RWPE1 (cell line): ENCODE results near the gene ANKRD12.

ENCODE experiments used
- CTCF ChIA-PET: fragments of 350-600 bp; sonication (Branson Sonifier 250); formaldehyde crosslinking; extraction: SDS; loops from one replicate; lab custom pipeline; 2021; lab: Yijun Ruan, JAX
- POLR2A ChIA-PET: fragments of 400-600 bp; formaldehyde crosslinking; extraction: SDS; loops from one replicate; lab custom pipeline; 2020; ENCODE audit warnings: antibody characterized with exemption; ENCODE audit not compliant: low non-redundant PET; lab: Yijun Ruan, JAX
- DNase-seq: peaks from one replicate; pipeline ENCODE4 v3.0.0; 2012; ENCODE audit warnings: low spot score
- H3K27ac ChIP-seq: fragments of 450-650 bp; 2 replicates; pipeline ENCODE4 v1.5.1; 2017
- TF ChIP-seq, protein P1 (sequence below): fragments of 450-650 bp; conservative IDR thresholded peaks from 2 replicates; pipeline ENCODE4 v1.5.1; 2017; ENCODE audit warnings: low read depth, mild to moderate bottlenecking

ANKRD12 gene

DNA sequence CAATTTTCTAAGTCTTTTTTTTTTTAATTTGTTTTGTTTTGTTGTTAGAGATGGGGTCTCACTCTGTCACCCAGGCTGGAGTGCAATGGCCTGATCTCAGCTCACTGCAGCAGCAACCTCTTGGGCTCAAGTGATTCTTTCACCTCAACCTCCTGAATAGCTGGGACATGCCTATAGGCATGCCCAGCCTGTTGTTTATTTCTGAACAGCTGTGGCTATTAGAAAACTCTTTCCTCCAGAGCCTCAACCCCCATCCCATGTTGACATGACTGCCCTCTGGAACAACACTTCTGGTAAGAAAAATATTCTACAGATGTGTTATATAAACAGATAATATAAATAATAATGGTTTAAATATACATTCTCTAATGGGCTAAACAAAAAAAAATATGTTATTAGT lies 153.6 kb downstream of the ANKRD12 start:
- no peak for DNase-seq
- TF ChIP-seq, protein P1, sequence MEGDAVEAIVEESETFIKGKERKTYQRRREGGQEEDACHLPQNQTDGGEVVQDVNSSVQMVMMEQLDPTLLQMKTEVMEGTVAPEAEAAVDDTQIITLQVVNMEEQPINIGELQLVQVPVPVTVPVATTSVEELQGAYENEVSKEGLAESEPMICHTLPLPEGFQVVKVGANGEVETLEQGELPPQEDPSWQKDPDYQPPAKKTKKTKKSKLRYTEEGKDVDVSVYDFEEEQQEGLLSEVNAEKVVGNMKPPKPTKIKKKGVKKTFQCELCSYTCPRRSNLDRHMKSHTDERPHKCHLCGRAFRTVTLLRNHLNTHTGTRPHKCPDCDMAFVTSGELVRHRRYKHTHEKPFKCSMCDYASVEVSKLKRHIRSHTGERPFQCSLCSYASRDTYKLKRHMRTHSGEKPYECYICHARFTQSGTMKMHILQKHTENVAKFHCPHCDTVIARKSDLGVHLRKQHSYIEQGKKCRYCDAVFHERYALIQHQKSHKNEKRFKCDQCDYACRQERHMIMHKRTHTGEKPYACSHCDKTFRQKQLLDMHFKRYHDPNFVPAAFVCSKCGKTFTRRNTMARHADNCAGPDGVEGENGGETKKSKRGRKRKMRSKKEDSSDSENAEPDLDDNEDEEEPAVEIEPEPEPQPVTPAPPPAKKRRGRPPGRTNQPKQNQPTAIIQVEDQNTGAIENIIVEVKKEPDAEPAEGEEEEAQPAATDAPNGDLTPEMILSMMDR: no peak
- CTCF ChIA-PET: no interaction called here
- no peak overlapping the region for H3K27ac ChIP-seq
- POLR2A ChIA-PET: no interaction called here

DNA sequence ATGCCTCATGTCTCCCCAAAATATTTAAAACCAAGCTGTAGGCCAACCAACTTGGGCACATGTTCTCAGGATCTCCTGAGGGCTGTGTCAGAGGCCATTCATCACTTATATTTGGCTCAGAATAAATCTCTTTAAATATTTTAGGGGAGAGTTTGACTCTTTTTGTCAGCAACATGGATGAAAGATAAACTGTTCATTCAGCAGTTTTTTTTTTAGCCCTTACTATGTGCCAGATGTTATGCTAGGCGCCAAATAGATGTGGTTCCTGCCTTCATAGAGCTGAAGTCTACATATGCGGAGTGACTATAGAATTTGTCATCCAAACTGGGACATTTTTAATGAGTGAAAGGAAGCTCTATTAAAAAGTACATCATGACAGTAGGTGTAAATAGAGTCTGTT lies 155.5 kb downstream of the ANKRD12 start:
- TF ChIP-seq, protein P1: no peak
- ChIA-PET POLR2A (no interaction called here), CTCF (no interaction called here)
- H3K27ac ChIP-seq: no peak overlapping the region
- no peak for DNase-seq

DNA sequence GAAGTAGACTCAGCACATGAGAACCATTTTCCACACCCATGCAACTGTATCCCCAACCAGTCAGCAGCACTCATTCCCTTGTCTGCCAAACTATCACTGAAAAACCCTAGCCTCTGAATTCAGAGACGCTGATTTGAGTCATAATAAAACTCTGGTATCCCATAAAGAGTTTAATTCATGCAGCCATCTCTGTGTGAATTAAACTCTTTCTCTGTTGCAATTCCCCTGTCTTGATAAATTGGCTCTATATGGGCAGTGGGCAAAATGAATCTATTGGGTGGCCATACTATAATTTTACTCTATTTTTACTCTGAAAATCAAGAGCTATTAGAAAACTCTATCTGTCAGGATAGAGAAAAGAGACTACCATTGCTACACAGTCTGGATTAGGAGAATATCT lies 157.4 kb downstream of the ANKRD12 start:
- ChIA-PET CTCF (no interaction called here), POLR2A (no interaction called here)
- H3K27ac ChIP-seq: no peak overlapping the region
- TF ChIP-seq, protein P1: no peak
- no peak for DNase-seq

DNA sequence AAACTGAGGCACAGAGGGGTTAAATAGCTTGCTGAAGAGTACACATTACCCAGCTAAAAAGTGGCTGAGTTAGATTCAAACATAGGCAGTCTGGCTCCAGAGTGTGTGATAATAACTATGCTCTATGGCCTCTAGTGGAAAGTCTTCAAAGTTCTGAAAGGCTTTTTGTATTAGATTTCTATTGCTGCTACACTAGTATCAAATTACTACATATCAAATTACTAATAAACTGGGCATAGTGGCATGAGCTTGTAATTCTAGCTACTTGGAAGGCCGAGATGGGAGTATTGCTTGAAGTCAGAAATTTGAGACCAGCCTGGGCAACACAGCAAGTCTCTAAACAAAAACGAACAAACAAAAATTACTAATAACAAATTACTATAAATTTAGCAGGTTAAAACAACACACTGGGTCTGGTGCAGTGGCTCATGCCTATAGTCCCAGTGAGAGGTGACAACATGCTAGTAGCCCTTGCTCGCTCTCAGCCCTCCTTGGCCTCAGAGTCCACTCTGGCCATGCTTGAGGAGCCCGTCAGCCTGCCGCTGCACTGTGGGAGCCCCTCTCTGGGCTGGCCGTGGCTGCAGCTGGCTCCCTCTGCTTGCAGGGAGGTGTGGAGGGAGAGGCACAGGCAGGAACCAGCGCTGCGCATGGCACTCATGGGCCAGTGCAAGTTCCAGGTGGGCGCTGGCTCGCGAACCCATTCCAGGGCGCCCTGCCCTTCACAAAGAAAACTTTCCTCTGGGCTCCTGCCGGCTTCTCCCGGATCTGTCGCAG lies 159.8 kb downstream of the ANKRD12 start:
- no peak overlapping the region for H3K27ac ChIP-seq
- TF ChIP-seq, protein P1: no peak
- no peak for DNase-seq
- ChIA-PET CTCF (no interaction called here), POLR2A (no interaction called here)

DNA sequence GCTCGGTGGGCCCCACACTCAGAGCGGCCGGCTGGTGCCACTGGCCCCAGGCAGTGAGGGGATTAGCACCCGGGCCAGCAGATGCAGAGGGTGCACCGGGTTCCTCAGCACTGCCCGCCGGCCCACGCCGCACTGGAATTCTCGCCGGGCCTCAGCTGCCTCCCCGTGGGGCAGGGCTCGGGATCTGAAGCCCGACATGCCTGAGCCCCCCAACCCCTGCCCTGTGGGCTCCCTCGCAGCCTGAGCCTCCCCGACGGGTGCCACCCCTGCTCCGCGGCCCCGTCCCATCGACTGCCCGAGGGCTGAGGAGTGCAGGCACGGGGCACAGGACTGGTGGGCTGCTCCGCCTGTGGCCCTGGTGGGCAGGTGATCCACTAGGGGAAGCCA lies 160.4 kb downstream of the ANKRD12 start:
- CTCF ChIA-PET: no interaction called here
- DNase-seq: no peak
- POLR2A ChIA-PET: no interaction called here
- TF ChIP-seq, protein P1: no peak
- no peak overlapping the region for H3K27ac ChIP-seq

DNA sequence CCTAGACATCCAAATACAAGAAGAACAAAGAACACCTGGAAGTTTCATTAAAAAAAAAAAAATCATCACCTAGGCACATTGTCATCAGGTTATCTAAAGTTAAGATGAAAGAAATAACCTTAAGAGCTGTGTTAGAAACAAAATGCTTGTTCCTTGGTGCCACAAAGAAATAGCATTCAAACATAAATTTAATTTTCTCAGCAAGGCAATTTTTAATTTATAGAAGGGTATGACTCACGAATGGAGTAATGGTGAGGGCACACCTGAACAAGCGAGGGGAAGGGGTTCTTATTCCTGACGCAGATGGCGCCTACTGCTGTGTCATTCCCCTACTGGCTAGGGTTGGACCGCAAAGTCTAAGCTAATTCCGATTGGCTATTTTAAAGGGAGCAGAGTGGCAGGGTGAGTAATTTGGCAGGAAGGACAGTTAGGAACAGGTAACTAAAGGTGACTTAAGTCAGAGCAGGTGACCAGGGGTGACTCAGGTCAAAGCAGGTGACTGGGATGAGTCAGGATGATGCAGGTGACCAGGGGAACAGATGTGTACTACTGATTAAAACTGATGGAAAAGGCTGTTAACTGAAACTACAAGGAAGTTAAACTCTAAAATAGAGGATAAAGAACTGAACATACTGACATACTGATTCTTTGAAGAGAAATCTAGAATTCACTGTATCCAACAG lies 167.9 kb downstream of the ANKRD12 start:
- DNase-seq: no peak
- H3K27ac ChIP-seq: no peak overlapping the region
- CTCF ChIA-PET: interaction anchor here (0.7 kb wide), 2 partner anchors 14 to 608 kb away, joined by 5 to 7 read pairs; no protein-coding TSS in a partner anchor
- POLR2A ChIA-PET: no interaction called here
- TF ChIP-seq, protein P1: no peak
